ENCODE measurements around the gene KIAA0586. TPM values are rescaled to one million over a fixed set of nuclear protein-coding genes. Genes with fewer than 3 reads are reported as not detected.

Gene KIAA0586
- total RNA-seq, 1 donor, result 17.7 TPM

DNA sequence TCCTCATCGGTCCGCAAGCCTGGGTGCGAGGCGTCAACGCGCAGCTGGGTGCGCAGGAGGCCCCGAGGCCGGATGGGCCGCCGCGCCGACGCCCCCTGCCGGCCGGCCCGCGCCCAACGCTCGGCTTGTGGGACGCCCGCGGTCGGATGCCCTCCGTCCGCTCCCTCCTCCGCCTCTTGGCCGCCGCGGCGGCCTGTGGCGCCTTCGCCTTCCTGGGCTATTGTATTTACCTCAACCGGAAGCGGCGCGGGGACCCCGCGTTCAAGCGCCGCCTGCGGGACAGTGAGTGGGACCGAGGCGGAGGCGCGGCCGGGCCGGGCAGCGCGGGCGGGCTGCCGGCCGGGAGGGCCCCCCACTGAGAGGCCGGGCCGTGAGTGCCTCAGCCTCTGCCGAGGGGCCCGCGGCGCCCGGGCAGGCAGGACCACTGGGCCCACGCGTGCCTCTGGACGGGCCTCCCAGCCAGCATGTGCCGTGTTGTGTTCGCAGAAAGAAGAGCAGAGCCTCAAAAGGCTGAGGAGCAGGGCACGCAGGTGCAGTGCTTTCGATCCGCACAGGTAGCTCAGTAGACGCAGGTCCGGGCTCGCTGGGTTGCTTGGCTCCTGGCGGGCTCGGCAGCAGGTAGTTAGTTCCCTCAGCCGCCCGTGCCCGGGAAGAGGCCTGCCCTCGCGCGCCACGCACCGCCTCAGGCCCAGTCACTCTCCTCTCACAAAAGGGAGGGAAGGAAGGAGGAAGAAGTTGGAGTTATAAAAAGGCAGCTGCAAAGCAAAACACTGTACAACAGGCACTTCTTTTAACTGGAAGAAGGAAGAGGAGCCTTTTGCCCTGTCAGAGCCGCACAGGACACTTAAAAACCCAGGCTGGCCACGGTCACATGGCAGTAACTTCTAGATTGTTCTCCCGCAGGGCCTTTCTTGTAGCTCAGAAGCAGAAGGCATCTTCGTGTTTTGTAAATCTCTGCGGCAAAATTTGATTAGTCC lies 31.4 kb upstream of the KIAA0586 start, which contains the start of gene TOMM20L:
TSS of gene TOMM20L (plus strand) at position 119 of the 977 bp plus-strand sequence. CDS start at position 147, 28 bp downstream.
- peak; percentile 98 for DNase-seq (ENCODE audit: insufficient read length, low spot score, missing footprints)
- H4K20me1 ChIP-seq (ENCODE audit: insufficient read depth, low read length), result no peaks in the 10 kb centered on the region
- no peak within 1 kb of the TSS for H3K27ac ChIP-seq (ENCODE audit: low read depth, low read length)
- peak within 1 kb of the TSS; percentile 73 for H3K4me3 ChIP-seq (ENCODE audit: insufficient read depth, low read length)
- peaks cover 5% of the 10 kb centered on the region for H3K4me1 ChIP-seq (ENCODE audit: insufficient read depth, low read length)
- no peaks in the 10 kb centered on the region for H3K36me3 ChIP-seq (ENCODE audit: insufficient read depth, low read length)
- peak within 1 kb of the TSS; percentile 94 for H2AFZ ChIP-seq (ENCODE audit: low read length)
- TF ChIP-seq CTCF (IDR thresholded peaks at IDR 0.05; ENCODE audit: extremely low read depth, low read depth, low read length), result peak; percentile 59
- no peaks in the 10 kb centered on the region for H3K79me2 ChIP-seq (ENCODE audit: insufficient read depth, low read length)
- H3K27me3 ChIP-seq (ENCODE audit: insufficient read depth, low read length), result no peaks in the 10 kb centered on the region
- H3K4me2 ChIP-seq (ENCODE audit: insufficient read depth, low read length), result peak within 1 kb of the TSS; percentile 79
- H3K9me3 ChIP-seq (ENCODE audit: low read depth, low read length), result no peaks in the 10 kb centered on the region

GRCh38 chr14:58397156-58397555 lies 30.4 kb upstream of the KIAA0586 start:
- no peak for DNase-seq (ENCODE audit: insufficient read length, low spot score, missing footprints)
- H3K27ac ChIP-seq (ENCODE audit: low read depth, low read length), result no peak overlapping the region
- no peaks in the 10 kb centered on the region for H3K9me3 ChIP-seq (ENCODE audit: low read depth, low read length)
- TF ChIP-seq CTCF (IDR thresholded peaks at IDR 0.05; ENCODE audit: extremely low read depth, low read depth, low read length), result no peak
- H3K4me1 ChIP-seq (ENCODE audit: insufficient read depth, low read length), result peaks cover 5% of the 10 kb centered on the region
- no peaks in the 10 kb centered on the region for H3K27me3 ChIP-seq (ENCODE audit: insufficient read depth, low read length)
- H3K4me2 ChIP-seq (ENCODE audit: insufficient read depth, low read length), result no peak overlapping the region
- no peak overlapping the region for H2AFZ ChIP-seq (ENCODE audit: low read length)
- H3K4me3 ChIP-seq (ENCODE audit: insufficient read depth, low read length), result no peak overlapping the region
- H3K79me2 ChIP-seq (ENCODE audit: insufficient read depth, low read length), result no peaks in the 10 kb centered on the region
- no peaks in the 10 kb centered on the region for H4K20me1 ChIP-seq (ENCODE audit: insufficient read depth, low read length)
- H3K36me3 ChIP-seq (ENCODE audit: insufficient read depth, low read length), result no peaks in the 10 kb centered on the region

DNA sequence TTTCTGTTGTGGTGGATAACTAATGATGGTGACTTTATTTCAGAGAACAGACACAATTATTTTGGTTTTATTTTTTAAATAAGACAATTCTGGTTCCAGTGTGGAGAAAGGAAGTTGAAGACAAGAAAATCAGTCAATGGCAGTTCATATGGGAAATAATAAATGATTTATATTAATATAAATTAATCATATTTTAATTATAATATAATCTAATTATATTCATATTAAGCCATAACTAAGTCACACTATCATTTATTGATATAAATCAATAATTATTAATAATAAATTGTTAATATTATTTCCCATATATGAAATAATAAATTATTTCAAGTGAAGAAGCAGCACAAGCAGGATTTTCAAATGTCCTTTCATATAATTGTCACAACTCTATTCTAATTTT lies 29.0 kb upstream of the KIAA0586 start:
- no peak for TF ChIP-seq CTCF (IDR thresholded peaks at IDR 0.05; ENCODE audit: extremely low read depth, low read depth, low read length)
- no peaks in the 10 kb centered on the region for H4K20me1 ChIP-seq (ENCODE audit: insufficient read depth, low read length)
- H3K36me3 ChIP-seq (ENCODE audit: insufficient read depth, low read length), result no peaks in the 10 kb centered on the region
- no peak for DNase-seq (ENCODE audit: insufficient read length, low spot score, missing footprints)
- no peaks in the 10 kb centered on the region for H3K79me2 ChIP-seq (ENCODE audit: insufficient read depth, low read length)
- no peak overlapping the region for H3K4me3 ChIP-seq (ENCODE audit: insufficient read depth, low read length)
- H3K9me3 ChIP-seq (ENCODE audit: low read depth, low read length), result no peaks in the 10 kb centered on the region
- H3K4me1 ChIP-seq (ENCODE audit: insufficient read depth, low read length), result peaks cover 5% of the 10 kb centered on the region
- no peak overlapping the region for H2AFZ ChIP-seq (ENCODE audit: low read length)
- no peak overlapping the region for H3K4me2 ChIP-seq (ENCODE audit: insufficient read depth, low read length)
- H3K27ac ChIP-seq (ENCODE audit: low read depth, low read length), result no peak overlapping the region
- H3K27me3 ChIP-seq (ENCODE audit: insufficient read depth, low read length), result no peaks in the 10 kb centered on the region

DNA sequence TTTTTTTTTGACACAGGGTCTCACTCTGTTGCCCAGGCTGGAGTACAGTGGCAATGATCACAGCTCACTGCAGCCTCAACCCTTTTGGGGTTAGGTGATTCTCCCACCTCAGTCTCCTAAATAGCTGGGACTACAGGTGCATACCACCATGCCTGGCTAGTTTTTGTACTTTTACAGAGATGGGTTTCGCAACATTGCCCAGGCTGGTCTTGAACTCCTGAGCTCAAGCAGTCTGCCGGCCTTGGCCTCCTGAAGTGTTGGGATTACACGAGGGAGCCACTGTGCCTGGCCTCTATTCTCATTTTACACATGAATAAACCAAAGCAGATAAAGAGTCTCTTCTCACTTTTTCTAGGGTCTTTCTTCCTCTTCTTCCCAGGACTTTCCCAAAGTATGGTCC lies 28.6 kb upstream of the KIAA0586 start:
- Histone ChIP-seq H4K20me1 (ENCODE audit: insufficient read depth, low read length) (no peaks in the 10 kb centered on the region), H3K4me3 (ENCODE audit: insufficient read depth, low read length) (no peak overlapping the region), H2AFZ (ENCODE audit: low read length) (no peak overlapping the region), H3K79me2 (ENCODE audit: insufficient read depth, low read length) (no peaks in the 10 kb centered on the region), H3K4me1 (ENCODE audit: insufficient read depth, low read length) (peaks cover 5% of the 10 kb centered on the region), H3K27me3 (ENCODE audit: insufficient read depth, low read length) (no peaks in the 10 kb centered on the region), H3K9me3 (ENCODE audit: low read depth, low read length) (no peaks in the 10 kb centered on the region), H3K27ac (ENCODE audit: low read depth, low read length) (no peak overlapping the region), H3K4me2 (ENCODE audit: insufficient read depth, low read length) (no peak overlapping the region), H3K36me3 (ENCODE audit: insufficient read depth, low read length) (no peaks in the 10 kb centered on the region)
- no peak for TF ChIP-seq CTCF (IDR thresholded peaks at IDR 0.05; ENCODE audit: extremely low read depth, low read depth, low read length)
- no peak for DNase-seq (ENCODE audit: insufficient read length, low spot score, missing footprints)

Measured in osteoblast (primary cell).